Right lobe of liver (tissue), 4 donors: ENCODE data around the gene TLR10.

ENCODE experiments used
- POLR2A ChIP-seq: fragments of 450-650 bp; IDR thresholded peaks from one replicate; pipeline ENCODE4 v1.6.1; 2017; ENCODE audit warnings: antibody characterized with exemption, mild to moderate bottlenecking
- TF ChIP-seq, protein P1 (sequence below), 4 donors: fragments of 200-600 bp in 3 of 4; fragments of 450-650 bp in 1 of 4; IDR thresholded peaks; one replicate each; pipeline versions ENCODE4 v1.5.1 to v1.8.0; 2016 to 2022; ENCODE audit warnings: antibody characterized with exemption in 4 of 4, mild to moderate bottlenecking in 2 of 4
- donor health status: DM: no; HTN: no; CAD: no.
- donor health status: DM: no; HTN: no; CAD: no.
- donor health status: DM: no; HTN: yes; CAD: no.

GRCh38 chr4:38752941-38753806, 29.6 kb downstream of the TLR10 start:
- TF ChIP-seq, protein P1, sequence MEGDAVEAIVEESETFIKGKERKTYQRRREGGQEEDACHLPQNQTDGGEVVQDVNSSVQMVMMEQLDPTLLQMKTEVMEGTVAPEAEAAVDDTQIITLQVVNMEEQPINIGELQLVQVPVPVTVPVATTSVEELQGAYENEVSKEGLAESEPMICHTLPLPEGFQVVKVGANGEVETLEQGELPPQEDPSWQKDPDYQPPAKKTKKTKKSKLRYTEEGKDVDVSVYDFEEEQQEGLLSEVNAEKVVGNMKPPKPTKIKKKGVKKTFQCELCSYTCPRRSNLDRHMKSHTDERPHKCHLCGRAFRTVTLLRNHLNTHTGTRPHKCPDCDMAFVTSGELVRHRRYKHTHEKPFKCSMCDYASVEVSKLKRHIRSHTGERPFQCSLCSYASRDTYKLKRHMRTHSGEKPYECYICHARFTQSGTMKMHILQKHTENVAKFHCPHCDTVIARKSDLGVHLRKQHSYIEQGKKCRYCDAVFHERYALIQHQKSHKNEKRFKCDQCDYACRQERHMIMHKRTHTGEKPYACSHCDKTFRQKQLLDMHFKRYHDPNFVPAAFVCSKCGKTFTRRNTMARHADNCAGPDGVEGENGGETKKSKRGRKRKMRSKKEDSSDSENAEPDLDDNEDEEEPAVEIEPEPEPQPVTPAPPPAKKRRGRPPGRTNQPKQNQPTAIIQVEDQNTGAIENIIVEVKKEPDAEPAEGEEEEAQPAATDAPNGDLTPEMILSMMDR (IDR thresholded peaks at IDR 0.05) = no peak
- no peak for TF ChIP-seq POLR2A
